GM19438 (cell line): ENCODE data around the gene MS4A2.
"Not testable (repeated sequence)": the region's sequence is repeated elsewhere in the genome, so short reads cannot be mapped to it uniquely, and the experiment has no call there.

Source experiments
- ATAC-seq: cut with Tn5 transposase; IDR thresholded peaks from one replicate; pipeline ENCODE4 v1.9.1; 2021; ENCODE audit warnings: low read depth; ENCODE audit not compliant: unreplicated experiment

MS4A2 gene

GRCh38 chr11:60100516-60100915, 12.1 kb downstream of the MS4A2 start:
- no peak for ATAC-seq

DNA sequence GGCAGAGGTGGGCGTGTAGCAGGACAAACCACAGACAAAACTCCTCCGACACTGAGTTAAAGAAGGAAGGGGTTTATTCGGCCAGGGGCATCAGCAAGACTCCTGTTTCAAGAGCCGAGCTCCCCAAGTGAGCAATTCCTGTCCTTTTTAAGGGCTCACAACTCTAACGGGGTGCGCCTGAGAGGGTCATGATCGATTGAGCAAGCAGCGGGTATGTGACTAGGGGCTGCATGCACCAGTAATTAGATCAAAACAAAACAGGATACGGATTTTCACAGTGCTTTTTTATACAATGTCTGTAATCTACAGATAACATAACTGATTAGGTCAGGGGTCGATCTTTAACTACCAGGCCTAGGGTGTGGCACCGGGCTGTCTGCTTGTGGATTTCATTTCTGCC, 12.9 kb downstream of the MS4A2 start:
- not testable (repeated sequence) for ATAC-seq

DNA sequence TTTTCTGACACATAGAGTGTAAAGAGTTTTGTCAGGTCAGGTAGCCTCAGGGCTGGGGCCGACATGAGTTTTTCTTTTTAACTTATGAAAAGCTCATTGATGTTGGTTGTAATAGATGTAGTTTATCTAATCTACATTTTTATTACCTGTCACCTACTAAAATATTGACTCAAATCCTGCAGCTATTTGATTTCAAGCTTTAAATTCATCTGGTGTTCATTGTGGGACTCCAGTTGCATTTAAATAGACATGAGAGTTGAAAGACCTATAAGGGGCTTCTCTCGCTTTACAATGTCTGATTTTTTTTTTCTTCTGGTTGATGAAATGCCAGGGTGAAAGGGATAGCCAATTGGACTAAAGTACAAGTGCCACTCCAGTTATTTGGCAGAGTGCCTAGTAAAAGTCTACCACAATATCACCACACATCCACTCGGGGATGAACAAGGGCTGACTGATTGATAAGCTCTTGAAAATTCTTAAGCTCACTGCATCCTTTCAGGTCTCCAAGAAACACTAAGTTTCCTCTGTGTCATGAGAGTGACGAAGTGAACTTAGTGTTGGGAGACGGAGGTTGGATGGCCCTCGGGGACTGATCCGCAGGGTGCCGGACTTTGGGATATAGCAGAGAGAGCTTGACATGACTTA, 16.1 kb downstream of the MS4A2 start:
- not testable (repeated sequence) for ATAC-seq

DNA sequence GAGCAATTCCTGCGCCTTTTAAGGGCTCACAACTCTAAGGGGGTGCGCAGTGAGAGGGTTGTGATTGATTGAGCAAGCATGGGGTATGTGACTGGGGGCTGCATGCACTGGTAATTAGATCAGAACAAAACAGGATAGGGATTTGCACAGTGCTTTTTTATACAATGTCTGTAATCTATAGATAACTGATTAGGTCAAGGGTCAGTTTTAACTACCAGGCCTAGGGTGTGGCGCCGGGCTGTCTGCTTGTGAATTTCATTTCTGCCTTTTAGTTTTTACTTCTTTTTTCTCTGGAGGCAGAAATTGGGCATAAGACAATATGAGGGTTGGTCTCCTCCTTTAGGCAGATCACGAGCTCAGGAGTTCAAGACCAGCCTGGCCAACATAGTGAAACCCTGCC, 20.2 kb downstream of the MS4A2 start:
- not testable (repeated sequence) for ATAC-seq

- ATAC-seq = no peak
These were observed 23.3 kb downstream of the MS4A2 start for GRCh38 chr11:60111793-60112192.

DNA sequence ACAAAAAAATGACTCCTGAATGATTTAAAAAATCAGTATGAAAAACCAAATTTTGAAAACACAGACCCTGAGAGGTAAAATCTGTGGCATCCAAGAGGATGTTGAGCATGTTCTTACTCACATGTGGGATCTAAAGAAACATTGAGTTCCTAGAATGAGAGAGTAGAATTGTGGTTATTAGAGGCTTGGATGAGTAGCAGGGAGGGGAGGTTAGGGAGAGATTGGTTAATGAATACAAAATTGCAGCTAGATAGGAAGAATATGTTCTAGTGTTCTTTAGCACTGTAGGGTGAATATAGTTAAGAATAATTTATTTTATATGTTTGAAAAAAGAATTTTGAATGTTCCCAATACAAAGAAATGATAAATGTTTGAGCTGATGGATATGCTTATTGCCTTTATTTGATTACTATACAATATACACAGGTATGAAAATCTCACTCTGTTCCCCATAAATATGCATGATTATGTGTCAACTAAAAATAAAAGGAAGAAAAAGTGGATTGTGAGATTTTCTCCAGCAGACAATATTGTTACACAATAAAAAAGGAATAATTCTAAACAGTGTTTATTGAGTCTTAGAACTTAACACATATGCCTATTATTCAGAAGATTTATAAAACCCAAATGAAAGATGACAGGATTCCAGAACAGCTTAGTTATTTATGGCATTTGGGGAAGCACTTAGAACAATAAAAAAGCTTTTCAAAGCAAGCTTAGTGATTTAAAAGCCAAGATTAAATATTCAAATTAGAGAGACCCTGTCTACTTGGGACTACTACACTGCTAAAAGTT, 28.7 kb downstream of the MS4A2 start:
- ATAC-seq = no peak

DNA sequence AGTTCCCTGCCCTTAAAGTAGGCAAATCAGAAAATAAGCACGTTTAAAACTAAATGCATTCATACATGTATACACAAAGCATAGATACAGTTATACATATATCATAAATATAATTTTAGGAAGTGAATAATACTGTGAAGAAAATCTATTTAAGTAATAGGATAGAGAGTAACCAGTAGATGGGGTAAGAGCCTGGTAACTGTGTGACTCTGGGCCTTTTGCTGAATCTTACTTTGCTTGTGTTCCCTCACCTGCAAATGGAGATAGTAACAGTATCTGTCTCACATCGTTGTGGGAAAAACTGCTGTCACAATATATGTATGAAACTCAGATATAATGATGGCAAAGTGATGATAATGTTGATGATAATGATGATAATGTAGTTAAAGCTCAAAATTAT, 29.9 kb downstream of the MS4A2 start:
- ATAC-seq = no peak

DNA sequence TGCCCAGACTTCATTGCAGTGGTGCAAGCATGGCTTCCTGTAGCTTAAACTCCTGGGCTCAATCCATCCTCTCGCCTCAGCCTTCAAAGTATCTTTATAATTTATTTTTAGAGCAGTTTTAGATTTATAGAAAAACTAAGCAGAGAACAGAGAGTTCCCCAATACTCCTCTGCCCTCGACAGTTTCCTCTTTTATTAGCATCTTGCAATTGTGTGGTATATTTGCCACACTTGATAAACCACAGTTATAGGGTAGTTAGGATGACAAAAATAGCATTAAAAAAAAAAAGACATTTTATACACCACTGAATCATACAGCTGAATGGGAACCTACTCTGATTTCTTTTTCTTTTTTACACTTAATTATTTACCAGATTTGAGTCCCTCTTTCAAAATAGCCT, 31.2 kb downstream of the MS4A2 start:
- ATAC-seq = no peak

DNA sequence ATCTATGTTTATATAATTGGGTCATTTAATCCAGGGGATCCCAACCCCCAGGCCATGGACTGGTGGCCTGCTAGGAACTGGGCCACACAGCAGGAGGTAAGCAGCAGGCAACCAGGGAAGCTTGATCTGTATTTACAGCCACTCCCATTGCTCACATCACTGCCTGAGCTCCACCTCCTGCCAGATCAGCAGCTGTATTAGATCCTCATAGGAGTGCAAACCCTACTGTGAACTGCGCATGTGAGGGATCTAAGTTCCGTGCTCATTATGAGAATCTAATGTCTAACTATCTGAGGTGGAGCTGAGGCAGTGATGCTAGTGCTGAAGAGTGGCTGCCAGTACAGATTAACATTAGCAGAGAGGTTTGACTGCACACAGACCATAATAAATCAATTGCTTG, 32.8 kb downstream of the MS4A2 start:
- no peak for ATAC-seq

GRCh38 chr11:60122414-60123036, 34.1 kb downstream of the MS4A2 start:
- no peak for ATAC-seq

- ATAC-seq = no peak
These were observed 36.5 kb downstream of the MS4A2 start for GRCh38 chr11:60124802-60125432.

GRCh38 chr11:60125956-60126585, 37.6 kb downstream of the MS4A2 start:
- no peak for ATAC-seq

DNA sequence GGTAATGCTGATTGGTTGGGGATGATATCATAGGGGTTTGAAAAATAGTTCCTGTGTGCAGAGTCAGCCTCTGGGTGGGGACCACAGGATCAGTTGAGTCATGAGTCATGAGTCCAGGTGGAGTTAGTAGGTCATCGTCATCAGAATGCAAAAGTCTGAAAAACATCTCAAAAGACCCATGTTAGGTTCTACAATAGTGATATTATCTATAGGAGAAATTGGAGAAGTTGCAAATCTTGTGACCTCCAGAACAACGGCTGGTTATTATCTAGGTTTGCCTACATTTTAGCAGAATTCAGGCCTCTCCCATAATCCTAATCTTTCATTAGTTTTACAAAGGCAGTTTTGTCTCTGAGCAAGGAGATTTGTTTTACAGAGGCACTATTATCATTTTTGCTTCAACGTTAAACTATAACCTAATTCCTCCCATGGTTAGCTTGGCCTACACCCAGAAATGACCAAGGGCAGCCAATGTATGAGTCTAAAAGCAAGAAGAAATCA, 38.9 kb downstream of the MS4A2 start:
- no peak for ATAC-seq

DNA sequence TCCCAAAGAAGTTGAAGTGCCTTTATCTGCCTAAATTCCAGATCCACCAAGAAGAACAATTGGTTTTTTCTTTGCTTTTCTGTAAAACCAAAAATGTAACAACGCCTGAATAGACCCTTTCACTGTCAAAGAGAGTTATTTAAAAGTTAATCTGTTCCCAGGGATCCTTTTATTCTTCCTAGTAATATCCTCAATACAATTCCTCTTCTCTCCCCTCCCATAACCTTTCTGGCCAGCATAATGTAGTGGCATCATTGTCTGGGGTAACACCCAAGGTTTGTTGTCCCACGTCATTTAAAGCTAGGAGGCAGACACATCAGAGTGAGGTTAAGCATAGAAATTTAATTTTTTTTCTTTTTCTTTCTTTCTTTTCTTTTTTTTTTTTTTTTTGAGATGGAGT, 39.9 kb downstream of the MS4A2 start:
- ATAC-seq = no peak

DNA sequence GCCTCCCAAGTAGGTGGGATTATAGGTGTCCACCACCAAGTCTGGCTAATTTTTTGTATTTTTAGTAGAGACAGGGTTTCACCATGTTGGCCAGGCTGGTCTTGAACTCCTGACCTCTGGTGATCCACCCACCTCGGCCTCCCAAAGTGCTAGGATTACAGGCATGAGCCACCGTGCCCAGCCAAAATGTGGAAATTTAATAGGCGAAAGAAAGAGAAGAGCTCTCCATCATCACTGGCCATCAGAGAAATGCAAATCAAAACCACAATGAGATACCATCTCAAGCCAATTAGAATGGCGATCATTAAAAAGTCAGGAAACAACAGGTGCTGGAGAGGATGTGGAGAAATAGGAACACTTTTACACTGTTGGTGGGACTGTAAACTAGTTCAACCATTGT, 40.4 kb downstream of the MS4A2 start:
- not testable (repeated sequence) for ATAC-seq

DNA sequence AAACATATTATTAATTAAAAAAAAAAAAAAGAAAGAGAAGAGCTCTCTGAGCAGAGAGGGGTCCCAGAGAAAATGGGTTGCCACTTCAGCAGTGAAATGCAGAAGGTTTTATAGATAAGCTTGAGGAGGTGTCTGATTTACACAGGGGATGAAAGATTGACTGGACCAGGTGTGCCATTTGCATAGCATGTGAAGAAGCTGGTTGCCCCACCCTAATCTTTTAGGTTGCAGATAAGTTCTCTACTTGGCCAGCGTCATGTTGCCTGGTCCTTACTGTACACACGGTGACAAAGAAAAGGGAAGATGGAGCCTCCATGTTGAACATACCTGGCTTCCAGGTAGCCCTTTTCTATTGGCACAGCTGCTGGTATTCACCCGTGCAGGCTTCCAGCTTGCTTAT, 41.4 kb downstream of the MS4A2 start:
- ATAC-seq = no peak

GRCh38 chr11:60130496-60130895, 42.0 kb downstream of the MS4A2 start:
- ATAC-seq = no peak

GRCh38 chr11:60131912-60132311, 43.4 kb downstream of the MS4A2 start:
- ATAC-seq = no peak

- no peak for ATAC-seq
These were observed 45.5 kb downstream of the MS4A2 start for GRCh38 chr11:60133917-60134316.

- ATAC-seq = no peak
These were observed 55.3 kb downstream of the MS4A2 start for GRCh38 chr11:60143768-60144167.

GRCh38 chr11:60145677-60146076, 57.2 kb downstream of the MS4A2 start:
- ATAC-seq = no peak
